ENCODE results near the gene SLX4IP. TPM values are rescaled to one million over a fixed set of nuclear protein-coding genes. Genes with fewer than 3 reads are reported as not detected.

Gene SLX4IP
- total and polyA plus RNA-seq, 2 donors (not counting 1 experiment from before 2014, with no cell fraction given) = 2.0 to 8.1 TPM

DNA sequence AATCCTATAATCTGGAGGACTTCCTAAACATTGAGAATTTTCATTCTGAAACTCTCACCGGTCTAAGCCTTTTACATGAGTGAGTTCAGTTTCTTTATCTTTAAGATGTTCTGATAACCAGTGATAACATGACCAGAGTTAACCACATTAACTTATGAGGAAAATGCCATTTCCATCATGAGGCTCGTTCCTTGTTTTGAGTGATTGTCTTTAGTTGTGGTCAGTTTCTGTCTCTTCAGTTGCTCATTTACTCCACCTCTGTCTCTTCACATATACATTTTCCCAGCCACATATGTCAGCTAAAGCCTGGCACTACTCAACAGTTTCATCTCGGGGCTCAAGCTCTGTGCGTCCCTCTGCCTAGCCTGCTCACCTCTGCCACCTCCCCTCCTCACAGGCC lies 168.3 kb downstream of the SLX4IP start:
- intact Hi-C loops (cut with micrococcal nuclease) = no loop called here
- POLR2A ChIA-PET = no interaction called here

DNA sequence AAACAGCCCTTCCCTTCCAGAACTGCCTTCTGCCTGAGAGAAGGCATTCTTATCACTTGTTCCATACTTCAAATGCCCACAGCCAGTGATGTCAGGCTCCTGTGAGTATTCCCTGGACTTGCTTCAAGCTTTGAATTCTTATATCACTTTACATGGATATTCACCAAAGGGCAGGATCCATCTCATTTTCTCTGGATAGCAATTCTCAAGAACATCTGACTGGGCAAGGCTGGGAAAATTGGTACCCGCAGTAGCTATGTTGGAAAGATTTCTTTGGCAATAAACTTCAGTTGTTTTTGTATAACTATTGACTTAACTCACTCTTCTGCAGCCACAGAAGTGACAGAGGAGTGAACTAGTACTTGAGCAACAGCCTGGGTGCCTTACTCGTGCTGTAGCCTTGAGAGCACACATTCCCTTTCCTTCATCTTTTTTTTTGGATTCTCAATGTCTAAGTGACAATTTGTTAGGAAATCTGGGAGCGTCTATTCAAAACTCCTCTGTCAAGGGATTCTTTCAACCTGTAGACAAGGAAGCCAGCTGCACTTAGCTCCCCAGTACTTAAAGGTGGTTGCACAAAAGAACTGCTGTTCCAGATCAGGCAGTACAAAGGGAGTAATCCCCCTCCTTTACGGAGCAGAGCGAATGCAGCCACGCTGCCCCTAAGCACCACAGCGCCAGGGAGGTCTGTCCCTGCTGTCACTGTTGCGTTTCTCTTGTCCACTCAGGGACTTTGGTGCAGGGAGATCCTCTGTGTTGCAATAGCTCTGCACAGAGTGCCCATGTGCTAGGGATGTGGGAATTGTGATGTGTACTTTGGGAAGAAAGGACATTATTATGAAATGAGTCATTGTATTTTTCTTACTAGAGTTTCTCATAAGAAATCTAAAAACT lies 169.1 kb downstream of the SLX4IP start:
- no peak for TF ChIP-seq EZH2 (IDR thresholded peaks at IDR 0.05; ENCODE audit: borderline replicate concordance, insufficient read depth, low read depth, low read length, poor library complexity, severe bottlenecking)
- TF ChIP-seq, protein P1, sequence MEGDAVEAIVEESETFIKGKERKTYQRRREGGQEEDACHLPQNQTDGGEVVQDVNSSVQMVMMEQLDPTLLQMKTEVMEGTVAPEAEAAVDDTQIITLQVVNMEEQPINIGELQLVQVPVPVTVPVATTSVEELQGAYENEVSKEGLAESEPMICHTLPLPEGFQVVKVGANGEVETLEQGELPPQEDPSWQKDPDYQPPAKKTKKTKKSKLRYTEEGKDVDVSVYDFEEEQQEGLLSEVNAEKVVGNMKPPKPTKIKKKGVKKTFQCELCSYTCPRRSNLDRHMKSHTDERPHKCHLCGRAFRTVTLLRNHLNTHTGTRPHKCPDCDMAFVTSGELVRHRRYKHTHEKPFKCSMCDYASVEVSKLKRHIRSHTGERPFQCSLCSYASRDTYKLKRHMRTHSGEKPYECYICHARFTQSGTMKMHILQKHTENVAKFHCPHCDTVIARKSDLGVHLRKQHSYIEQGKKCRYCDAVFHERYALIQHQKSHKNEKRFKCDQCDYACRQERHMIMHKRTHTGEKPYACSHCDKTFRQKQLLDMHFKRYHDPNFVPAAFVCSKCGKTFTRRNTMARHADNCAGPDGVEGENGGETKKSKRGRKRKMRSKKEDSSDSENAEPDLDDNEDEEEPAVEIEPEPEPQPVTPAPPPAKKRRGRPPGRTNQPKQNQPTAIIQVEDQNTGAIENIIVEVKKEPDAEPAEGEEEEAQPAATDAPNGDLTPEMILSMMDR (IDR thresholded peaks at IDR 0.05) = no peak
- intact Hi-C loops (cut with micrococcal nuclease) = no loop called here
- POLR2A ChIA-PET = no interaction called here
- H2AFZ ChIP-seq (ENCODE audit: insufficient read depth, low read depth, low read length, poor library complexity, severe bottlenecking) = no peak overlapping the region
- no peaks in the 10 kb centered on the region for H4K20me1 ChIP-seq (ENCODE audit: control insufficient read depth, insufficient read depth, low read length, poor library complexity, severe bottlenecking)
- CTCF ChIA-PET = no interaction called here
- no peaks in the 10 kb centered on the region for H3K9me3 ChIP-seq (ENCODE audit: control extremely low read depth in 1 of 3, control insufficient read depth in 2 of 3, insufficient read depth in 1 of 3, low read length in 2 of 3)
- H3K27ac Mint-ChIP-seq = no peak overlapping the region
- WGBS (ENCODE audit: insufficient coverage) = 98% methylated on average over 6 of the region's 8 CpGs
- H3K27ac ChIP-seq (ENCODE audit: low read length in 2 of 2) = no peak overlapping the region
- no peaks in the 10 kb centered on the region for H3K4me1 ChIP-seq (ENCODE audit: control insufficient read depth in 2 of 2, insufficient read depth in 2 of 2, low read length in 2 of 2)
- H3K9ac ChIP-seq (ENCODE audit: low read length) = no peak overlapping the region
- no peaks in the 10 kb centered on the region for H3K27me3 Mint-ChIP-seq
- no peak overlapping the region for H3K4me3 ChIP-seq (ENCODE audit: control extremely low read depth in 1 of 5, extremely low read depth in 1 of 5, insufficient read depth in 1 of 5, low read depth in 2 of 5, low read length in 4 of 5)
- H3K4me1 Mint-ChIP-seq = no peaks in the 10 kb centered on the region
- peaks cover 0 to 30% of the 10 kb centered on the region in 2 experiments for H3K36me3 ChIP-seq (replicated peaks in 1 of 2; ENCODE audit: control extremely low read depth in 1 of 2, control insufficient read depth in 1 of 2, extremely low read depth in 1 of 2, insufficient read depth in 2 of 2, low read length in 1 of 2)
- no peaks in the 10 kb centered on the region for H3K9me3 Mint-ChIP-seq (ENCODE audit: insufficient read depth)
- ATAC-seq (ENCODE audit: low read depth) (no peak), DNase-seq (no peak)
- no peaks in the 10 kb centered on the region for H3K27me3 ChIP-seq (replicated peaks in 1 of 4; ENCODE audit: control extremely low read depth in 1 of 4, control insufficient read depth in 3 of 4, insufficient read depth in 4 of 4, low read length in 3 of 4)
- H3K4me2 ChIP-seq (replicated peaks; ENCODE audit: low read depth, low read length, poor library complexity, severe bottlenecking) = no peak overlapping the region
- no peak overlapping the region for H3K4me3 Mint-ChIP-seq
- H3K79me2 ChIP-seq (ENCODE audit: control insufficient read depth, insufficient read depth, low read length) = no peaks in the 10 kb centered on the region

More for the DNA sequence above, 168.3 kb downstream of the SLX4IP start:
- no peaks in the 10 kb centered on the region for H3K27me3 ChIP-seq (replicated peaks in 1 of 4; ENCODE audit: control extremely low read depth in 1 of 4, control insufficient read depth in 3 of 4, insufficient read depth in 4 of 4, low read length in 3 of 4)
- ATAC-seq (ENCODE audit: low read depth) = no peak
- H3K27ac Mint-ChIP-seq = no peak overlapping the region
- no peak overlapping the region for H3K4me3 Mint-ChIP-seq
- no peak overlapping the region for H2AFZ ChIP-seq (ENCODE audit: insufficient read depth, low read depth, low read length, poor library complexity, severe bottlenecking)
- CTCF ChIA-PET = no interaction called here
- 83% methylated on average over 2 of the region's 4 CpGs for WGBS (ENCODE audit: insufficient coverage)
- DNase-seq = no peak
- no peaks in the 10 kb centered on the region for H3K27me3 Mint-ChIP-seq
- H3K27ac ChIP-seq (ENCODE audit: low read length in 2 of 2) = no peak overlapping the region
- H3K4me2 ChIP-seq (replicated peaks; ENCODE audit: low read depth, low read length, poor library complexity, severe bottlenecking) = no peak overlapping the region
- no peaks in the 10 kb centered on the region for H3K79me2 ChIP-seq (ENCODE audit: control insufficient read depth, insufficient read depth, low read length)
- no peak overlapping the region for H3K9ac ChIP-seq (ENCODE audit: low read length)
- no peaks in the 10 kb centered on the region for H4K20me1 ChIP-seq (ENCODE audit: control insufficient read depth, insufficient read depth, low read length, poor library complexity, severe bottlenecking)
- no peaks in the 10 kb centered on the region for H3K4me1 Mint-ChIP-seq
- no peaks in the 10 kb centered on the region for H3K9me3 Mint-ChIP-seq (ENCODE audit: insufficient read depth)
- no peaks in the 10 kb centered on the region for H3K9me3 ChIP-seq (ENCODE audit: control extremely low read depth in 1 of 3, control insufficient read depth in 2 of 3, insufficient read depth in 1 of 3, low read length in 2 of 3)
- peaks cover 0 to 35% of the 10 kb centered on the region in 2 experiments for H3K36me3 ChIP-seq (replicated peaks in 1 of 2; ENCODE audit: control extremely low read depth in 1 of 2, control insufficient read depth in 1 of 2, extremely low read depth in 1 of 2, insufficient read depth in 2 of 2, low read length in 1 of 2)
- no peaks in the 10 kb centered on the region for H3K4me1 ChIP-seq (ENCODE audit: control insufficient read depth in 2 of 2, insufficient read depth in 2 of 2, low read length in 2 of 2)
- TF ChIP-seq, protein P1 (IDR thresholded peaks at IDR 0.05) = no peak
- TF ChIP-seq EZH2 (IDR thresholded peaks at IDR 0.05; ENCODE audit: borderline replicate concordance, insufficient read depth, low read depth, low read length, poor library complexity, severe bottlenecking) = no peak
- no peak overlapping the region for H3K4me3 ChIP-seq (ENCODE audit: control extremely low read depth in 1 of 5, extremely low read depth in 1 of 5, insufficient read depth in 1 of 5, low read depth in 2 of 5, low read length in 4 of 5)

All from B cell (primary cell).